Measurements from ENCODE around the gene TMEM63A.
"Not testable (repeated sequence)": the region's sequence is repeated elsewhere in the genome, so short reads cannot be mapped to it uniquely, and the experiment has no call there.

Gene TMEM63A

DNA sequence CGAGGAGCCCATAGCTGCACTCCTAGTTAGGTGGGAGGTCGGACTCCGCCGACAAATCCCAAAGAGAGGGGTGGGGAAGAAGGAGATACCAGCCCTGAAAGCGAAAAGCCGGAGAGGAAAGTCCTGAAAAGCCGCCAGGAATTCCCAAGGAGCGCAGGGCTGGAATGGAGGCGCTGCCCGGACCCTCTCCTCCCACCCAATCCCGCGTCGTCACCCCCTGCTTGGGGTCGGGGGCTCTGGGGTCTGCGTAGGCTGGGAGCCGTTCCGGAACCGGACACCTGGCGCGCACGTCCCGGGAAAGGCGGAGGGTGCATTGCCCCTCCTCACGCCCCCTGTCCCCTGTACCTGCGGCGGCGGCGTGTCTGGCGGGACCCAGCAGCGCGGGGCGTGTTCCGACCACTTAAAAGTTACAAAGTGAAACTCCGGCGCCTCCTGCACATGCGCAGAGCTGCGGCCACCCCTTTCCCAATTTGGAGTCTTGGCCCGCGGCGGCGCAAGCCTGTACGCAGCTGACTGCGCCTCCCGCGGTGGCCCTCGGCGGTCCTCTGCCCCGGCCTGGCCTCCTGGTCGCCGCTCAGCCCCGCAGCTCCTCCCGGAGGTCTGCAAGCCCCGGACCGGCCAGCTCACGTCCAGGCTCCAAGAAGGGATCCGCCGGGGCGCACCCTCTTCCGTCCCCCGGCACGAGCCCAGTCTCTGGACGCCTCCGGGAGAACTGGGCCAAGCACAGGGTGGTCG lies at the start of gene TMEM63A:
TMEM63A (minus strand) TSS at position 422 of the 735 bp plus-strand sequence. CDS start 4,800 bp downstream, outside the sequence.
- peak; percentile 91 for DNase-seq (ENCODE audit: low spot score)

GRCh38 chr1:225931270-225932136 lies 49.3 kb upstream of the TMEM63A start:
- DNase-seq (ENCODE audit: low spot score): no peak

GRCh38 chr1:225930566-225930965 lies 48.4 kb upstream of the TMEM63A start:
- no peak for DNase-seq (ENCODE audit: low spot score)

GRCh38 chr1:225929462-225929861 lies 47.3 kb upstream of the TMEM63A start:
- not testable (repeated sequence) for DNase-seq (ENCODE audit: low spot score)

DNA sequence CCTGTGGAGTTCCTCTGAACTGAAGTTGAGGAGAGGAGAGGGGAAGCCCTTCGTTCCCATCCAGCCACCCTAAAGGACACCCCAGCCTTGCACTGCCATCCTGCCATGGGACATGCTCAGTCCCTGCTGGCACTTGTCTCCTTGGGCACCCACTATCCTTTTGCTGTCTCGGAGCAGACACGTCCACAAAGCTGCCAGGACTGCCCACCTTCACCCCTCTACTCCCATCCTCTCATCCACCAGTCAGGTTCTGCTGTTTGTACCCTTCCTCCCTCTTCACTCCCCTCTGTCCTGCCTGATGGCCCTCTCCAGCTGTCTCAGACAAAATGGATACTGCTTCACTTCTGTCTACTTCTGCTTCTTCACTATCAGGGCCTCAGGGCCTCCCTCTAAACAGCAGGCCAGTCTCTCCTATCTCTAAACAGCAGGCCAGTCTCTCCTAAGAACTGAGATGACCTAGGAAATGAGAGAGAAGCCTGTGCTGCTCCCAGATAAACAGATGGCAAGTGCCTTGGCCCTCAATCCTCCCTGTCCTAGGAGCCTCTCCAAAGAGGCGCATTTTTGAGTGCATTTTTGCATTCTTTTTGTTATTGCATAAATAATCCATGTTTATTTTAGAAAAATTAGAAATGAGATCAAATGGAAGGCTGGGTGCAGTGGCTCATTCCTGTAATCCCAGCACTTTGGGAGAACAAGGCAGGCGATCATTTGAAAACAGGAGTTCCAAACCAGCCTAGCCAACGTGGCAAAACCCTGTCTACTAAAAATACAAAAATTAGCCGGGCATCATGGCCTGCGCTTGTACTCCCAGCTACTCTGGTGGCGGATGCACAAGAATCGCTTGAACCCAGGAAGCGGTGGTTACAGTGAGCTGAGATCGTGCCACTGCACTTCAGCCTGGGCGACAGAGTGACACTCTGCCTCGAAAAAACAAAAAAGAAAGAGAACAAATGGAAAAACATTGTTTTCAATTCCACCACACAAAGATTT lies 46.3 kb upstream of the TMEM63A start:
- no peak for DNase-seq (ENCODE audit: low spot score)

DNA sequence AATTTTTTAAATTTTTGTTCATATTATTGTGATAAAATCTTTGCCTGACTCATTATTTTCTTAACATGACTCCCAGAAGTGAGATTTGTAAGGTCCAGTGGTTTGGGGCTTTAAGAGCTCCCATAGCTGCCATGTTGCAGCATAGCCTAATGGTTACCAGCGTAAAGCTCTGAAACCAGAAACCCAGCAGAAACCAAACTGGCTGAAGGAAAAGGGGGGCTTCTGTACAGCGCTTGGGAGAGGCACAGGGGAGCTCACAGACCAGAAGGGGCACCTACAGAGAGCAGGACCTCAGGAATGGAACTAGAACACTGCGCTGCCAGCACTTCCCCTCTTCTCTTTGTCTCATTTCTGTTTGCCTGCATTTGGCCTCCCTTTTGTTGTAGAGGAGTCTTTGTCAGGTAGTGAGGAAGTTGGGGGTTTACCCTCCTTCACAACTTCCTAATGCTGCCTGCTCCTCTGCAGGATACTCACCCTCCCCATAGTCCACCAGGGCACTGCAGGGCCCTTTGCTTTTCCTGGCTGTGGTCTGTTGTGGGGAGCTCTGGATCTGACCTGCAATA lies 44.5 kb upstream of the TMEM63A start:
- no peak for DNase-seq (ENCODE audit: low spot score)

- peak; percentile 96 for DNase-seq (ENCODE audit: low spot score)
These were observed 41.7 kb upstream of the TMEM63A start, which contains the start of gene PYCR2 for GRCh38 chr1:225923692-225924555. Gene PYCR2 (minus strand): TSS chr1:225924250. CDS start chr1:225924110, 140 bp downstream.

GRCh38 chr1:225923381-225923691 lies 41.2 kb upstream of the TMEM63A start:
- DNase-seq (ENCODE audit: low spot score): peak; percentile 16

DNA sequence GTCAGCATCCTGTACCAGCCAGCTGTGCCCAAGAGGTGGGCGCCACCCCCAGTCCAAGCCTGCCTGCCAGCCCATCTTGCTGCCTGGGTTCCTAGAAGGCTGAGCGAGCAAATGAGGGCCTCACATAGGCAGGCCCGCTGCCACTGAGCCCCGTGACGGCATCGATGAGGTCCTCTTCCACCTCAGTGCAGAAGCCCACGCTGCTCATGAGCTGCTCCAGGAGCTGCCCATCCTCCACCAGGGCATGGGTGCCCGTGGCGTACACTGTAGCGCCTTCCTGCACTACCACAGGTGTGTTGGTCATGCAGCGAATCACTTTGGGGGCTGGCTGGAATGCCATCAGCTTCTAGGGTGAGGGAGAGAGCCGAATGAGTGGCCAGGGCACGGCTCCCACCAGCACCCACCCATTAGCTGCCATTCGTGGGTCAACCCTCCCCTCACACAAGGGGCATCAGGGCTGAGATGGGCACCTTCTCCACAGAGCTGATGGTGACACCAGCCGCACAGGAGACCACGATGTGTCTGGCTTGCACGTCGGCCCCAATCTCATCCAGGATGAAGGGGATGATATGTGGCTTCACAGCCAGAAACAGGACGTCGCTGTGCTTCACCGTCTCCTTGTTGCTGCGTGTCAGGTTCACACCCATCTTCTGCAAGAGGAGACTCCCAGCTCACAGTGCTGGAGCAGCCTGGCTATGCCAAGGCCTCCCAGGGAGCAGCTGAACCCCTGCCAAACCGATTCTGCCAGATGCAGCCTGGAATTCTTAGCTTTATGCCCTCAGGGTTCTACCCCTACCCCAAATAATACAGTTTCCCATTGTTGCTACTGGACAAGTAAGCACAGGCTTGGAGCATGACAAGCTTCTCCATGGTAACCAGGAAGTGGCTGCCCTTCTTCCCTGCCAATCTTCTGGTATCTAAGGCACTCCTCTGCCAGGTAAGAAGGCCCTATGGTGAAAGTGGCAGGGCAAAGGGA lies 39.8 kb upstream of the TMEM63A start:
- no peak for DNase-seq (ENCODE audit: low spot score)

- no peak for DNase-seq (ENCODE audit: low spot score)
These were observed 37.7 kb upstream of the TMEM63A start for GRCh38 chr1:225919906-225920305.

GRCh38 chr1:225918280-225918679 lies 36.1 kb upstream of the TMEM63A start:
- DNase-seq (ENCODE audit: low spot score): no peak

DNA sequence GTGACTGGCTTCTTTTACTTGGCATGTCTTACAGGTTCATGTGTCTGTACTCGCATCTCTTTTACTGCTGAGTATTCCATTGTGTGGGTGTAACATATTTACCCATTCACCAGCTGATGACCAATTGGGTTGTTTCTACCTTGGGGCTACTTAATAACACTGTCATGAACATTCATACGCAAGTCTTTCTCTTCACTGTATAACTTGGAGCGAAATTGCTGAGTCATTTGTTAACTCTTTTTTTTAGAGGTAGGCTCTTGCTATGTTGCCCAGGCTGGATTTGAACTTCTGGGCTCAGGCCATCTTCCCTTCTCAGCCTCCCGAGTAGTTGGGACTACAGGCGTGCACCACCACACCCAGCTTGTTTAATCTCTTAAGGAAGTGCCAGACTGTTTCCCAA lies 35.4 kb upstream of the TMEM63A start:
- DNase-seq (ENCODE audit: low spot score): no peak

DNA sequence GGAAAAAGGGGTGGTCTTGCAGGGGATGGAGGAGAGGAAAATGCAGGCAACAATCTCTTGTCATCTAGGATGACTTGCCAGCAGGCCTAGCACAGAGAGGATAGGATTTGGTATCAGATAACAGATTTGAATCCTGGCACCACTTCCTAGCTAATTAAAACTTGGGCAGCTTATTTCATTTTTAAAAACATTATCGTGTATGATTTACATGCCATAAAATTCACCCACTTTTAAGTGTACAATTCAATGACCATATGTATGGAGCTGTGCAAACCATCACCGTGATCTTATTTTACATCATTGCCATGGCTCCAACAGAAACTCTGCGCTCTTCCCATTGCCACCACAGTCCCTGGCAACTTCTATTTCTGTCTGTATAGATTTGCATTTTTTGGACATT lies 34.9 kb upstream of the TMEM63A start:
- DNase-seq (ENCODE audit: low spot score): no peak

DNA sequence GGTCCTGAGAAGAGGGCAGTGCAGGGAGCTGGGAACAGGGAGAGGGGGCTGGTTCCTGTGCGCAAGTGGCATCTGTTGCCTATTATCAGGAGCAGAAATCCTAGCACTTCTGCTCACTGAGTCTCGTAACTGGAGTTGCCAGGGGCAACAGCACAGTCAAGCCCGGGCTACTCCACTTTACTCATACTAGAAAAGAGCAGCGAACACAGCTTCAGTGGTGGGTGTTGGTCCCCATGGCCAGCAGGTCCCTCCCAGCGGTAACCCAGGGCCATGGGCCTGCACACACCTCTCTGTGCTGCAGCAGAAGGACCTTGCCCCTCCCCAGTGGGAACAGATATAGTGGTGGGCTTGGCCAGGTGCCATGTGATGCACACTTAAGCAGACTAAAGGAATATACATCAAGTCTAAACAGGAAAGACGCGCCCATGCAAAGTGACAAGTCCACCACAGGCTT lies 33.4 kb upstream of the TMEM63A start:
- DNase-seq (ENCODE audit: low spot score): no peak

- no peak for DNase-seq (ENCODE audit: low spot score)
These were observed 32.8 kb upstream of the TMEM63A start for GRCh38 chr1:225914947-225915346.

- no peak for DNase-seq (ENCODE audit: low spot score)
These were observed 32.2 kb upstream of the TMEM63A start for GRCh38 chr1:225914391-225914790.

DNA sequence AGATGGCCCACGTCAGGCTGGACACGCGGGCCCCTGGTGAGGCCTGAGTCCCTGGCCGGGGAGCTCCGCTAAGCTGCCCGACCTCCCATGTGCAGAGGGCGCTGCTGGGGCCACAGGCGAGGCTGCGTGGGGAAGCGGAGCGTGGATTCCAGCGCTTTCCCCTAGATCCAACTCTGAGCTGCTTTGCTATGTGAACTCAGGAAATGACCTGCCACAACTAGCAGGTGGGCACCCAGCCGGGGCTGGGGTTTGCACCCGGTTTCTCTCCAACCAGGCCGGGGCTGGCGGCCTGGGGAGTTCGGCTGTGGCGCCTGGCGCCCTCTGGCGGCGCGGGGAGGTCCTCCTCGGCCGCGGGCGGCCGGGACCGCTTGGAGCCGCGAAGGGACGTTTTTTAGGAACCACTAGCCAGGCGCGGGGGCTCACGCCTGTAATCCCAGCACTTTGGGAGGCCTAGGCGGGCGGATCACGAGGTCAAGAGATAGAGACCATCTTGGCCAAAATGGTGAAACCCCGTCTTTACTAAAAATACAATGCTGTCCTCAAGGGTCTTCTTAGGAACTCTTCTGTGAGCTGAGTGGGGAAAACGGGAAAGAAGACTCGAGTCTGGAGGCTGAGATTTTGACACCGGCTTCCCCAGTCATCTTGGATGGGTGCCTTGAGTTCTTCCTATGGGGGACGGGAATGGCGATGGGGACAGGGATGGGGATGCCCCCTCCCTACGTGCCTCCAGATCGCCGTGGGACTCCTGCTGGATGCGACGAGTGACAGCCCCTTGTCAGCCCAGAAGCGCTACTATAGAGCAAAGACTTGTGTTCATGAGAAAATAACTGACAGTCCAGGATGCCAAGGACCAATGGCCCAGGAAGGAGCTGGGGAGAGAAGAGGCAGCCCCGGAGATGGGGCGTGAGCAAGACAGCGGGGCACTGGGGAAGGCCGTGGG lies 29.3 kb upstream of the TMEM63A start:
- DNase-seq (ENCODE audit: low spot score): no peak

GRCh38 chr1:225909477-225909876 lies 27.3 kb upstream of the TMEM63A start:
- DNase-seq (ENCODE audit: low spot score): no peak

All from RKO (cell line).